ENCODE data around the gene NAGPA. TPM values are rescaled to one million over a fixed set of nuclear protein-coding genes. Genes with fewer than 3 reads are reported as not detected.

NAGPA gene
- total RNA-seq, 4 donors from 2014 or later, result 25.3 to 35.1 (median 31.0) TPM

GRCh38 chr16:5030251-5030870 is 3.4 kb downstream of the NAGPA start:
- TF ChIP-seq CTCF (IDR thresholded peaks at IDR 0.05) (no peak), EP300 (IDR thresholded peaks at IDR 0.05) (no peak), POLR2A (IDR thresholded peaks at IDR 0.05) (no peak), POLR2AphosphoS5 (IDR thresholded peaks at IDR 0.05) (no peak)
- no peaks in the 10 kb centered on the region for H3K9me3 ChIP-seq
- H3K27ac ChIP-seq, result no peak overlapping the region
- H3K36me3 ChIP-seq, result peaks cover 41% of the 10 kb centered on the region
- H3K4me1 ChIP-seq, result peaks cover 24% of the 10 kb centered on the region
- H3K4me3 ChIP-seq, result no peak overlapping the region
- no peak for DNase-seq (ENCODE audit: low spot score in 2 of 2)
- WGBS, result 93% methylated on average over 8 of the region's 12 CpGs
- no peaks in the 10 kb centered on the region for H3K27me3 ChIP-seq

- TF ChIP-seq POLR2A (IDR thresholded peaks at IDR 0.05) (no peak), POLR2AphosphoS5 (IDR thresholded peaks at IDR 0.05) (no peak), CTCF (IDR thresholded peaks at IDR 0.05) (no peak), EP300 (IDR thresholded peaks at IDR 0.05) (no peak)
- Histone ChIP-seq H3K27ac (no peak overlapping the region), H3K27me3 (no peaks in the 10 kb centered on the region), H3K4me1 (peaks cover 12% of the 10 kb centered on the region), H3K9me3 (no peaks in the 10 kb centered on the region), H3K4me3 (no peak overlapping the region), H3K36me3 (peaks cover 45% of the 10 kb centered on the region)
- no peak for DNase-seq (ENCODE audit: low spot score in 2 of 2)
- WGBS, result 89% methylated on average over 18 of the region's 18 CpGs
Measured at GRCh38 chr16:5028950-5029475, 4.7 kb downstream of the NAGPA start.

- TF ChIP-seq POLR2AphosphoS5 (IDR thresholded peaks at IDR 0.05) (no peak), EP300 (IDR thresholded peaks at IDR 0.05) (no peak), POLR2A (IDR thresholded peaks at IDR 0.05) (no peak), CTCF (IDR thresholded peaks at IDR 0.05) (no peak)
- Histone ChIP-seq H3K27ac (no peak overlapping the region), H3K4me3 (no peak overlapping the region), H3K4me1 (peaks cover 4% of the 10 kb centered on the region), H3K9me3 (no peaks in the 10 kb centered on the region), H3K36me3 (peaks cover 45% of the 10 kb centered on the region), H3K27me3 (no peaks in the 10 kb centered on the region)
- DNase-seq (ENCODE audit: low spot score in 2 of 2), result no peak
- WGBS, result 93% methylated on average over 15 of the region's 32 CpGs
Measured at GRCh38 chr16:5027575-5028235, 6.0 kb downstream of the NAGPA start.

- H3K27me3 ChIP-seq, result no peaks in the 10 kb centered on the region
- H3K4me3 ChIP-seq, result no peak overlapping the region
- H3K4me1 ChIP-seq, result no peaks in the 10 kb centered on the region
- WGBS, result 97% methylated on average over 6 of the region's 7 CpGs
- H3K36me3 ChIP-seq, result peaks cover 45% of the 10 kb centered on the region
- no peak for DNase-seq (ENCODE audit: low spot score in 2 of 2)
- TF ChIP-seq EP300 (IDR thresholded peaks at IDR 0.05) (no peak), POLR2A (IDR thresholded peaks at IDR 0.05) (no peak), POLR2AphosphoS5 (IDR thresholded peaks at IDR 0.05) (no peak), CTCF (IDR thresholded peaks at IDR 0.05) (no peak)
- no peaks in the 10 kb centered on the region for H3K9me3 ChIP-seq
- no peak overlapping the region for H3K27ac ChIP-seq
Measured at GRCh38 chr16:5027086-5027485, 6.6 kb downstream of the NAGPA start.

GRCh38 chr16:5026664-5027063 is 7.1 kb downstream of the NAGPA start:
- H3K4me1 ChIP-seq, result no peaks in the 10 kb centered on the region
- no peak for TF ChIP-seq POLR2A (IDR thresholded peaks at IDR 0.05)
- TF ChIP-seq CTCF (IDR thresholded peaks at IDR 0.05), result no peak
- TF ChIP-seq EP300 (IDR thresholded peaks at IDR 0.05), result no peak
- no peak for TF ChIP-seq POLR2AphosphoS5 (IDR thresholded peaks at IDR 0.05)
- H3K27ac ChIP-seq, result no peak overlapping the region
- H3K9me3 ChIP-seq, result no peaks in the 10 kb centered on the region
- DNase-seq (ENCODE audit: low spot score in 2 of 2), result no peak
- peaks cover 45% of the 10 kb centered on the region for H3K36me3 ChIP-seq
- no peak overlapping the region for H3K4me3 ChIP-seq
- WGBS, result 90% methylated on average over 8 of the region's 8 CpGs
- H3K27me3 ChIP-seq, result no peaks in the 10 kb centered on the region

Data from suprapubic skin (tissue), 4 donors.